ENCODE measurements around the gene TBR1. TPM values are rescaled to one million over a fixed set of nuclear protein-coding genes. Genes with fewer than 3 reads are reported as not detected.
A peak's percentile ranks its signal among the peaks of the same experiment; 100 is the strongest.

The TBR1 gene
- total and polyA plus RNA-seq, 2 of the 4 experiments (the other 2 are of a cell fraction): not detected

- H4K8ac ChIP-seq (ENCODE audit: low read depth in 2 of 2, low read length in 2 of 2): no peak overlapping the region
- H3K79me1 ChIP-seq (ENCODE audit: low read depth in 1 of 2, low read length in 2 of 2): no peaks in the 10 kb centered on the region
- no peak overlapping the region for H3K4me3 ChIP-seq (ENCODE audit: insufficient read depth, low read depth, low read length)
- H3K27me3 ChIP-seq (ENCODE audit: control insufficient read depth, insufficient read depth, low read length): peaks cover 74% of the 10 kb centered on the region
- peak overlapping the region; percentile 56; the same call in 1 of the 2 replicates for H3K23ac ChIP-seq (ENCODE audit: low read depth, low read length)
- no peak overlapping the region for H3K14ac ChIP-seq (replicated peaks; ENCODE audit: low read depth, low read length)
- H3K18ac ChIP-seq (ENCODE audit: low read depth, low read length): no peak overlapping the region
- H2BK20ac ChIP-seq (ENCODE audit: low read depth, low read length): no peak overlapping the region
- H2BK120ac ChIP-seq (ENCODE audit: low read depth, low read length): no peak overlapping the region
- no peak overlapping the region for H4K91ac ChIP-seq (ENCODE audit: insufficient read depth, low read depth, low read length)
- in situ Hi-C loops (cut with MboI; ENCODE audit: low sequenced_read_pairs) (no loop called here), intact Hi-C loops (cut with micrococcal nuclease) (no loop called here), dilution Hi-C loops (cut with HindIII; ENCODE audit: low sequenced_read_pairs, unreplicated experiment) (no loop called here)
- BruUV-seq (replicated peaks): no TSS peak
- H4K20me1 ChIP-seq (ENCODE audit: insufficient read depth, low read length): peaks cover 8% of the 10 kb centered on the region; the same call in 1 of the 2 replicates
- H3K4me1 ChIP-seq (ENCODE audit: control insufficient read depth, insufficient read depth, low read length): peaks cover 4% of the 10 kb centered on the region
- TF ChIP-seq MAZ (IDR thresholded peaks at IDR 0.05; ENCODE audit: borderline replicate concordance, low read depth, low read length): no peak
- TF ChIP-seq RFX5 (IDR thresholded peaks at IDR 0.05; ENCODE audit: low read depth, low read length): no peak
- no peak for TF ChIP-seq BHLHE40 (IDR thresholded peaks at IDR 0.05; ENCODE audit: low read depth, low read length)
- no peak for TF ChIP-seq MAFK (IDR thresholded peaks at IDR 0.05; ENCODE audit: low read depth, low read length)
- TF ChIP-seq USF2 (IDR thresholded peaks at IDR 0.05; ENCODE audit: low read depth, low read length): no peak
- TF ChIP-seq RAD21 (IDR thresholded peaks at IDR 0.05; ENCODE audit: low read length): no peak
- TF ChIP-seq NFE2L2 (IDR thresholded peaks at IDR 0.05; ENCODE audit: low read depth, low read length): no peak
- no peak for TF ChIP-seq MXI1 (IDR thresholded peaks at IDR 0.05; ENCODE audit: borderline replicate concordance, low read depth, low read length)
- no peak for TF ChIP-seq ELK1 (IDR thresholded peaks at IDR 0.05; ENCODE audit: borderline replicate concordance, low read depth, low read length)
- no peak for TF ChIP-seq POLR2A (IDR thresholded peaks at IDR 0.05; ENCODE audit: low read depth, low read length)
- TF ChIP-seq CEBPB (IDR thresholded peaks at IDR 0.05; ENCODE audit: low read depth, low read length): no peak
- H3K9me3 ChIP-seq (ENCODE audit: control insufficient read depth, insufficient read depth, low read length): peaks cover 6% of the 10 kb centered on the region
- CTCF ChIA-PET: no interaction called here
- no peak overlapping the region for H2BK5ac ChIP-seq (ENCODE audit: low read depth, low read length, poor library complexity, severe bottlenecking)
- H3K56ac ChIP-seq (ENCODE audit: extremely low read depth, insufficient read depth, low read length): no peak overlapping the region
- H2BK15ac ChIP-seq (ENCODE audit: low read depth, low read length): no peak overlapping the region
- H3K27ac ChIP-seq (ENCODE audit: insufficient read depth, low read length): no peak overlapping the region
- H2AFZ ChIP-seq (replicated peaks; ENCODE audit: low read length, poor library complexity): no peak overlapping the region
- POLR2A ChIA-PET (ENCODE audit: unreplicated experiment): no interaction called here
- H3K4me2 ChIP-seq (ENCODE audit: low read depth, low read length): no peak overlapping the region
- no peak overlapping the region for H2AK5ac ChIP-seq (ENCODE audit: low read depth, low read length)
- no peak overlapping the region for H2AK9ac ChIP-seq (replicated peaks; ENCODE audit: low read depth, low read length, poor library complexity)
- no peak overlapping the region for H4K5ac ChIP-seq (ENCODE audit: low read depth, low read length)
- H3K36me3 ChIP-seq (ENCODE audit: control insufficient read depth, insufficient read depth, low read length): no peaks in the 10 kb centered on the region
- no peak for DNase-seq
- 7% methylated on average over 2 of the region's 21 CpGs; no CpG with 5 or more reads in 1 of the 2 experiments for WGBS, 2 experiments (ENCODE audit: extremely low coverage in 2 of 2, insufficient read length in 1 of 2)
- no peak for ATAC-seq (ENCODE audit: low read depth)
- H3K4ac ChIP-seq (ENCODE audit: low read depth, low read length): no peak overlapping the region
- H3K9me1 ChIP-seq (ENCODE audit: insufficient read depth, low read length): no peaks in the 10 kb centered on the region; the same call in 1 of the 2 replicates
- H3K9ac ChIP-seq (ENCODE audit: low read depth, low read length): no peak overlapping the region
Observed at GRCh38 chr2:161417438-161418274, 1.6 kb downstream of the TBR1 start.
